AG04449 (cell line): ENCODE results near the gene FNDC11.

Experiments used
- CTCF ChIA-PET: fragments of 350-600 bp; formaldehyde crosslinking; extraction: SDS; loops from one replicate; lab custom pipeline; 2021; ENCODE audit warnings: antibody characterized with exemption; lab: Yijun Ruan, JAX
- POLR2A ChIA-PET: fragments of 400-600, 350-600 bp; formaldehyde crosslinking; extraction: SDS; loops from one replicate; lab custom pipeline; 2020; ENCODE audit warnings: antibody characterized with exemption, inconsistent platforms; lab: Yijun Ruan, JAX
- DNase-seq: peaks from one replicate; pipeline ENCODE4 v3.0.0-alpha.2; 2010; ENCODE audit warnings: low read depth, low spot score
- H3K4me3 ChIP-seq: 2 replicates; pipeline ENCODE4 v1.5.1; 2011; ENCODE audit warnings: low read depth, mild to moderate bottlenecking, control low read depth, low read length
- CTCF ChIP-seq: IDR thresholded peaks from one replicate; pipeline ENCODE4 v1.5.1; 2011; ENCODE audit warnings: mild to moderate bottlenecking, moderate library complexity, low read length, control low read depth, inconsistent platforms; ENCODE audit not compliant: insufficient read depth; ENCODE audit errors: missing control alignments

Gene FNDC11

DNA sequence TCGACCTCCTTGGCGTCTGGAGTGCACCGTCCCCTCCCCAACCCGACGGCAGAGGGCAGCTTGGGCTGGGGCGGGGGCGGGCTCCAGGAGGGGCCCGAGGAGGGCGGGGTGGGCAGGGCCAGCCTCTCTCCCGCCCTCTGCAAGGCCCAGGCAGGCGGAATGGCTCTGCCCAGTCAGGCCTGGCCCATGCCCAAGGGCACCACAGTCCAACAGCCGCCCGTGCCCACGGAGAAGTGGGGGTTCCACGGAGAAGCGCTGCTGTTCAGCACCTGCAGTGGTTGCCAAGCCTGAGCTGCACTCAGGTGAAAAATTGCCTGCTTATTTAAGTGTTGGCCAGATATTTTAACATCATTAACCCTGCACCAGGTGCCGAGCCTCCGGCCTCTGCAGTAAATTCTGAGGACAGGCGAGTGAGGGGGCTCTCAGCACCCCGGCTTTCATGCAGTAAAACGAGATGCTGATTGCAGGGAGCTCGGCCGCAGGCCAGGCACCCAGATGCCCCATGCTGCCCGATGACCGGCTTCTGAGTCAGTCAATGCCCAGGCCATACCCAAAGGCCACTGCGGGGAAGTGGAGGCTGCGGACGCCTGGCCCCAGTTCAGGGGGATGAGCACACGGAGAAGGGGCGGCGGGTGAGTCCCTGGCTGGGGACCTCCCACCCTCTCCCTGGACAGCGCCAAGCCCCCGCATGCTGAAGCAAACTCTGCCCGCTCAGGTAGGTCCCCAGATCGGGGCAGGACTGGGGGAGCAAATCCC, 6.1 kb upstream of the FNDC11 start, which contains the start of gene SRMS:
Gene SRMS, minus strand, starts transcription at position 25 of the 756 bp plus-strand sequence. CDS start 286 bp downstream, outside the sequence.
- CTCF ChIA-PET, result interaction anchor here (1.2 kb wide), 1 partner anchor 9 kb away, joined by 3 read pairs; no protein-coding TSS in a partner anchor
- DNase-seq, result no peak
- no peak for TF ChIP-seq CTCF
- POLR2A ChIA-PET, result no interaction called here
- no peak within 1 kb of the TSS for H3K4me3 ChIP-seq

DNA sequence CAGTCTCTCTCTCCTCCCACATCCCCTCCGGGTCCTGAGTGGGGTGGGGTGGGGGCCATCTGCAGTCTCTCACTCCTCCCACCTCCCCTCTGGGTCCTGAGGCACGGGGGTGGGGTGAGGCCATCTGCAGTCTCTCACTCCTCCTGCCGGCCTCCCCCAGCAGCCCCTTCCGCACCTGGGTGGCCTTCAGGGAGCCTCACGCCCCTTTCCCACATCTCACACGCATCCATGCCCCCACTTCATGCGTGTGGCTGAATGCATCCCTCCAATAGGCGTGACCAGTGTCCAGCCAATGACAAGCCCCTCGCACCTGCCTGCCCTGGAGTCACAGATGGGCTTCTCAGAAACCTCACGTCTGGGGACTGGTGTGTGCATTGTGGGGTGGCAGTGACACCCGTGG, 5.4 kb upstream of the FNDC11 start:
- DNase-seq, result no peak
- POLR2A ChIA-PET, result no interaction called here
- H3K4me3 ChIP-seq, result no peak overlapping the region
- no peak for TF ChIP-seq CTCF
- CTCF ChIA-PET, result interaction anchor here (1.2 kb wide), 1 partner anchor 10 kb away, joined by 3 read pairs; no protein-coding TSS in a partner anchor

- TF ChIP-seq CTCF, result no peak
- ChIA-PET POLR2A (no interaction called here), CTCF (interaction anchor here (0.8 to 1.2 kb wide), 2 partner anchors 11 to 18 kb away, joined by 3 to 4 read pairs; partner anchors contain the start of gene PTK6)
- DNase-seq, result no peak
- H3K4me3 ChIP-seq, result no peak overlapping the region
Observed at GRCh38 chr20:63549019-63549418, 4.9 kb upstream of the FNDC11 start.

GRCh38 chr20:63549679-63550282, 4.2 kb upstream of the FNDC11 start:
- POLR2A ChIA-PET, result no interaction called here
- no peak for TF ChIP-seq CTCF
- no peak for DNase-seq
- CTCF ChIA-PET, result interaction anchor here (0.8 to 1.2 kb wide), 2 partner anchors 12 to 19 kb away, joined by 3 to 4 read pairs; partner anchors contain the start of gene PTK6
- no peak overlapping the region for H3K4me3 ChIP-seq

DNA sequence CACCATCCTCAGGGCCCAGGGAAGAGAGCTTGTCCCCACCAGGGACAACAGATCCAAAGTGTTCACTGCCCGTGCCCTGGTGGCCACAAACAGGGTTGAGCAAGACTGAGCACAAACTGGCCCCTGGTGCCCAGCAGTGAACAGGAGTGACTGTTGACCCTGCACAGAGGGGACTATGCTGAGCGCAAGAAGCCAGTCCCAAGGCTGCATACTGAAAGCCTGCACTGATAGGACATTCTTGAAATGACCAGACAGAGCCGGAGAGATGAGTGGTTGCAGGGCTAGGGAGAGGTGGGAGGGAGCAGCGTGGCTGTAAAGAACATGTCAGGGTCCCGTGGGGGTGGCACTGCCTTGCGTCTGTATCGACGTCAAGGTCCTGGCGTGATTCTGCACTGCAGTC, 2.9 kb upstream of the FNDC11 start:
- DNase-seq, result no peak
- no peak overlapping the region for H3K4me3 ChIP-seq
- no peak for TF ChIP-seq CTCF
- ChIA-PET CTCF (interaction anchor here (3.4 kb wide), 1 partner anchor 12 kb away, joined by 28 read pairs; no protein-coding TSS in a partner anchor), POLR2A (no interaction called here)
